Right hindlimb (tissue), 1 donor: Measurements from ENCODE around the gene PXYLP1.
"Not testable (repeated sequence)": the region's sequence is repeated elsewhere in the genome, so short reads cannot be mapped to it uniquely, and the experiment has no call there.

ENCODE experiments used
- DNase-seq: peaks from one replicate; pipeline ENCODE4 v3.0.0-alpha.2; 2018

The PXYLP1 gene

GRCh38 chr3:141274411-141275031, 42.9 kb downstream of the PXYLP1 start:
- no peak for DNase-seq

GRCh38 chr3:141275032-141275422, 43.4 kb downstream of the PXYLP1 start:
- DNase-seq: no peak

- no peak for DNase-seq
These were observed 43.9 kb downstream of the PXYLP1 start for GRCh38 chr3:141275511-141275910.

- DNase-seq: no peak
These were observed 44.3 kb downstream of the PXYLP1 start for GRCh38 chr3:141275973-141276372.

- DNase-seq: no peak
These were observed 44.8 kb downstream of the PXYLP1 start for GRCh38 chr3:141276398-141276797.

GRCh38 chr3:141277451-141277850, 45.8 kb downstream of the PXYLP1 start:
- no peak for DNase-seq

GRCh38 chr3:141278196-141279076, 46.8 kb downstream of the PXYLP1 start:
- DNase-seq: no peak

GRCh38 chr3:141279077-141279967, 47.7 kb downstream of the PXYLP1 start:
- no peak for DNase-seq

GRCh38 chr3:141280086-141280485, 48.5 kb downstream of the PXYLP1 start:
- no peak for DNase-seq

GRCh38 chr3:141280690-141281089, 49.1 kb downstream of the PXYLP1 start:
- no peak for DNase-seq

GRCh38 chr3:141285570-141285969, 53.9 kb downstream of the PXYLP1 start:
- DNase-seq: no peak

GRCh38 chr3:141286856-141287255, 55.2 kb downstream of the PXYLP1 start:
- no peak for DNase-seq

GRCh38 chr3:141287326-141287725, 55.7 kb downstream of the PXYLP1 start:
- no peak for DNase-seq

- DNase-seq: no peak
These were observed 56.8 kb downstream of the PXYLP1 start for GRCh38 chr3:141288336-141288990.

- DNase-seq: no peak
These were observed 57.7 kb downstream of the PXYLP1 start for GRCh38 chr3:141289228-141289772.

- no peak for DNase-seq
These were observed 60.1 kb downstream of the PXYLP1 start for GRCh38 chr3:141291559-141292355.

- DNase-seq: no peak
These were observed 60.9 kb downstream of the PXYLP1 start for GRCh38 chr3:141292356-141293058.

GRCh38 chr3:141294301-141294700, 62.7 kb downstream of the PXYLP1 start:
- no peak for DNase-seq

GRCh38 chr3:141294848-141295247, 63.2 kb downstream of the PXYLP1 start:
- DNase-seq: no peak

- not testable (repeated sequence) for DNase-seq
These were observed 68.8 kb downstream of the PXYLP1 start for GRCh38 chr3:141300426-141300825.
